CD4-positive, alpha-beta T cell treated with Interleukin-4 for 4 hours (primary cell): ENCODE results near the gene RASL10B.

Source experiments
- DNase-seq: peaks from one replicate; pipeline ENCODE4 v3.0.0-alpha.2; 2020

RASL10B gene

GRCh38 chr17:35723735-35724134, 7.7 kb upstream of the RASL10B start:
- DNase-seq = no peak

DNA sequence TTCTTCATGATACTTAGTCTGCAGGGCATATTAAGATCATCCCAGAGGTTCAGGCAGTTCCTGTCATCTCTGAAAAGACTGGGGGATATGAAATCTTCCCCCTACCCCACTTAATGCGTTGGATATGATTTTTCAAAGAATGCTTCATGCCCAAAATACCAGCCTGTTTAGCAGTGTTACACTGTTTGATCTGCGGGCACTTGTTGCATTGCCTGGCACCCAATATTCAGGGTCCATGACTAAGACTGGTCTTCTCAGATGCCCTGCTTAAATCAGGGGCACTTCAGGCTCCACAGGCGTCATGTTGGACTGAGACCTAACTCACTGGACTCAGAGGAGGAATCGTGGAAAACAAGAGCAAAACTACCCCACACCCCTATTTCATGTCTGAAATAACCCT, 6.4 kb upstream of the RASL10B start:
- DNase-seq = no peak

DNA sequence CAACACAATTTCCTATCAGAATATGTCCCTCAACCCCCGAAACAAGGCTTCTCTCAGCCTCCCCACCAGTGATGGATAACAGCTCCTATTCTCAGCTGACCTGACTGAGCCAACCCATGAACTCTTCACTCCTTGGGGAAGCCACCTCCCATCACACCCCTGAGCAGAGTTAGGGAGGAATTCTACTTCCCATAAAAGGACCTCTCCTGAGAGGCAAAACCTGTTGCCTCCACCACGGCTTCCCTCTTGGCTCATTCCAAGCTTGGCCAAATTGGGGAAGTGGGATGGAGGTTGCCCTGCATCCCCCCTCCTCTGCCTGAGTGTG, 5.7 kb upstream of the RASL10B start:
- no peak for DNase-seq

- no peak for DNase-seq
Measured at GRCh38 chr17:35726127-35726952, 5.1 kb upstream of the RASL10B start.

- DNase-seq = no peak
Measured at GRCh38 chr17:35726953-35727460, 4.4 kb upstream of the RASL10B start.

GRCh38 chr17:35727635-35728034, 3.8 kb upstream of the RASL10B start:
- no peak for DNase-seq

DNA sequence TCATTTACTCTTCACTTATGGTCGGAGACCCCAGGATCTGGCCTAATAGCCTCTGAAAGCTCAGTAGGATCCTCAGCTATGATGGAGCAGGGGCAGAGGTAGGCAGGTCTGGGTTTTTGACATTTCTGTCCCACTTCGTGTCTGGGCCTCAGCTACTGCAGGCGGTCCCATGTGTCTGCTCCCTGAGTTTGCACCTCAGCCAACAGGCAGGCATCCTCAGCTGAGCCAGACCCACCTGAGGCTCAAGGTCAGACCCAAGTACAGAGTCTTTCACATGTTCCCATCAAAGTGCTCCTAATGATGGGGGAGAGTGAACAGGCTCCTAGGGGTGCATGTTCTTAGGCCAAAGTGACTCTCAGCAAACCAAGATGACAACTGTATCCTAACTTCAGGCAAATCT, 2.9 kb upstream of the RASL10B start:
- DNase-seq = no peak

- DNase-seq = no peak
Measured at GRCh38 chr17:35729405-35729833, 2.0 kb upstream of the RASL10B start.

- DNase-seq = no peak
Measured at GRCh38 chr17:35730400-35731005, 936 bp upstream of the RASL10B start.

DNA sequence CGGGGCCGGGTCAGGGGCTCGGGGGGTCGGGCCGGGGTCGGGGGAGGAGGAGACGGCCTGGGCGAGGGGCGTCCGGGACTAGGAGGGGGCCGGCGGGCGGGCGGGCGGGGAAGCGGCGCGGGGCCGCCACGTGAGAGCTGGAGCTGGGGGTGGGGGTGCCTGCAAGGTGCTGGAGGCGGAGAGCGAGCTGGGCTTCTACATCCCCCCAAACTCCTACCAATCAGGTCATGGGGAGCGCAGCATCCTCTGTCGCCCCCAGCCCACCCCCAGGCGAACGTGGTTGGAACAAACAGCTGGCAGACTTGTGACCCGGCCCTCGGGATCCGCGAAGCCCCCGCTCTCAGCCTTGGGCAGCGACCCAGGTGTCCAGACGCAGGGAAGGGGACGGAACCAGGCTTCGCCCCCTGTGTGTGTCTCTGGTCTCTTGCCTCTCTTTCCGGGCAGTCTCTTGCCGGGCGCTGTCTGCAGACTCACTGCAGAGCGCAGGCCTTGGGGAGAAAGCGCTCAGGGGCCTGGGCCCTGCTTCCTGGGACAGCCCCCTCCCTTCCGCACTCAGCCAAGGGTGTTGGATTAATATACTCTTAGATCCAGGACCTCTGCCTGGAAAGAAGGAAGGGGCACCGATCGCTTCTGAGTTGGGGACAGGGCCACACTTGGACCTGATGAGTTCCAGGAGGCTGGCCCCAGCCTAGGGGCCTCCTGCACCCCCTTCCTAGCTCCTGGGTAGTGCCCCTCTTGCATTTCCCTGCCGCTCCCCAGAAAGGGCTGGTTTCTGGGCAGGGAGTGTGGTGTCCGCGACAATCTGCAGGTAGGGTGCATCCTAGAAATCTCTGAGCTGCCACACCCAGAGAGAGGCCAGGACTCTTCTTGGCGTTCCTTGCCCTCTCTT, 722 bp downstream of the RASL10B start:
- DNase-seq = no peak

DNA sequence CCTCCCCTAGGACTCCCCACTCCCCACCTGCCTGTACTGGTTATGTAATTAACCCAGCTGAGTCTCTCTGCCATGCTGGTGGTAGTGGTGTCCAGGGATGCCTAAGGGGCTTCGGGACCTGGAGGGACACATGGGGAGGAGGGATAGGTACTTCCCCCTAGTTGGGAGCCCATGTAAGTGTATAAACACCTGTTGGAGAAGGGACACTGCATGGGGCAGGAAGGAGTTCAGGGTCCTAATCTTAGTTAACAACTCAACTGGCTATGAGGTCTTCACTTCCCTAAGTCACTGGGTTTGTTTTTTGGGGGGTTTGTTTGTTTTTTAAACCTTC, 1.3 kb downstream of the RASL10B start:
- no peak for DNase-seq

DNA sequence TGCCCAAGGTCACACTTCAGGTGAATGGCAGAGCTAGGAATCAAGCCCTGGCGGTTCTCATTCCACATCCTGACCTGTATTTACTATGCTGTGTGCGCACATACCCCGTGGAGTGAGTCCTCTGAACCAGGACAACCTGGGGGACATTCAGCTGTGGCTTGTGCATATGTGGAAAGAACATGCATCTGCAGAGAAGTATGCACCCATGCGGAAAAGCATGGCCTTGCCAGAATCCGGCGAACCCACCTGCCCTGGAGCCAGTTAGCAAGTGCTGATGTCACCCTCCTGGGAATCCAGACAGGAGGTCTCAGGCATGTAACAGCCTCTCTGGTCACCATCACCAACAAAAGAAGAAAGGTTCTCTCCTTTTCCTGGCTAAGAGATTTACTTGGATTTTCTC, 1.9 kb downstream of the RASL10B start:
- DNase-seq = no peak

- no peak for DNase-seq
Measured at GRCh38 chr17:35734396-35734795, 3.0 kb downstream of the RASL10B start.

DNA sequence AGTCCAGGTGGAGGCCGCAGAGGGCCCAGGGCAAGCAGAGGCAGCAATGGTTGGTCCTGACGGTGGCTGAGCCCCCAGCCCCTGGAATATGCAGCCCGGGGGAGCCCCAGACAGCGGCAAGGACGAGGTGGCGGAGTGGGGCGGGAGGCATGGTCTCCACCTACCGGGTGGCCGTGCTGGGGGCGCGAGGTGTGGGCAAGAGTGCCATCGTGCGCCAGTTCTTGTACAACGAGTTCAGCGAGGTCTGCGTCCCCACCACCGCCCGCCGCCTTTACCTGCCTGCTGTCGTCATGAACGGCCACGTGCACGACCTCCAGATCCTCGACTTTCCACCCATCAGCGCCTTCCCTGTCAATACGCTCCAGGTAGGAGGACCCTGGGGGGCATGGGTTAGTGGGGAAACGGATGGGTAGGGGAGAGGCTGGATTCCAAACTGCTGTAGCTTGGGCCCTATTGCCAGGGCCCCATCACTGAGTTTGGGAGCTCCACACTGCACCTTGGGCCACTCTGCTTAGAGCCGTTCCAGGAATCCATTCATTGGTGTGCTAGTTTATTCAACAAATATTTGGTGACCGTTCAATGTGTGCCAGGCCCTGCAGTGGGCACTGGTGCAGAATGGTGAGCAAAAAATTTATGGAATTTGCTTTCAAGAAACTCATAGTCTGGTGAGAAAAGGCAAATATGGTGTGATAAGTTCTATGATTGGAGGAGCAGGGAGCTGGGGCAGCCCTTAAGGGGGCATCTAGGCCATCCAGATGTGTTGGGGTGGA, 3.8 kb downstream of the RASL10B start:
- no peak for DNase-seq

GRCh38 chr17:35736236-35736635, 4.8 kb downstream of the RASL10B start:
- no peak for DNase-seq

GRCh38 chr17:35738519-35739133, 7.2 kb downstream of the RASL10B start:
- no peak for DNase-seq

- DNase-seq = no peak
Measured at GRCh38 chr17:35740216-35740615, 8.8 kb downstream of the RASL10B start.

DNA sequence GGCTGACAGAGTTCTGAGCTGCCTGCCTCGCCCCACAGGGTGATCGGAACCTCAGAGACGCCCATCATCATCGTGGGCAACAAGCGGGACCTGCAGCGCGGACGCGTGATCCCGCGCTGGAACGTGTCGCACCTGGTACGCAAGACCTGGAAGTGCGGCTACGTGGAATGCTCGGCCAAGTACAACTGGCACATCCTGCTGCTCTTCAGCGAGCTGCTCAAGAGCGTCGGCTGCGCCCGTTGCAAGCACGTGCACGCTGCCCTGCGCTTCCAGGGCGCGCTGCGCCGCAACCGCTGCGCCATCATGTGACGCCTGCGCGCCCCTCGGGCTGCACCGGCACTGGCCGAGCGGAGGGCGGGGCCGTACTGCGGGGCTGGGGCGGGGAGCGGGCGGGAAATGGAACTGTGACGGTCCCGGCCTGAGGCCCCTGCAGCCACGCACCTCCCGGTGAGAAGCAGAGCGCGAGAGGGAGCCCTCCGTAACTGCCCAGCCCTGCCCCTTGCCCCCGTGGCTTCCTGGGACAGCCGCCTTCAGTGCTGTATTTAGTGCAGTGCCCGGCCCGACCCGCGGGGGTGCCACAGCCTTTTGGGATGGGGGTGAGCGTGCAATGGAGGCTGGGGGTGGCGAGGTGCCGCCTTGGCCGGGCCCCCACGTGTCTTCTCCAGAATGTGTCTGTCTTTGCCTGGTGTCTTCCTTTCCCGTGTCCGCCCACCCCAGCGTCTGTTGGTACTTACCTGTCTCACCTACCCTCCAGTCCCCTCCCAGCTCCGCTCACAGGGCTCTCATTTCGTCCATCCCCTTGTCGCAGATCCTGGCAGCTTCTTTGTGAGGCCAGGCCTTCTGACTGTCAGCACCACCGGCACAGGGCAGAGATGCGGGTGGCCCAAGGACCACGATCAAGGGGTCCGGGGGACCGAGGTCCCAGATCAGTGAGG, 9.8 kb downstream of the RASL10B start:
- no peak for DNase-seq

DNA sequence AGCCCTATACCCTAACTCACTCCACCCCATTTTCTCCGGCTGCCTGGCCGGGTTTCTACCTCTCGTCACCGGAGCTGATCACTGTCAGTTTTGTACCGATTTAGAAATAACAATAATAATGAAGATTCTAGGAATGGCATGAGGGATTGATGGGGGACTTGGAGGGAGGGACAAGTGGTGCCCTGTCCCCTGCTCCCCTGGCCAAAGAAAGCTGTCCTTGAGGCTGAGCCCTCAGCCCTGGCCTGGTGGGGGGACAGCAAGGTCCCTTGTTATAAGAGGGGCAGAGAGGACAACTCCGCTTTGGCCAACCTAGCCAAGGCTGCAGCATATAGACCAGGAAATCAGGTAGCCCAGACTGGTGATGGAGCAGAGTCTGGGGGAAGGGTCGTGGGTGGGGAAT, 11.1 kb downstream of the RASL10B start:
- DNase-seq = no peak

GRCh38 chr17:35742896-35743477, 11.5 kb downstream of the RASL10B start:
- no peak for DNase-seq
